PFSK-1 (cell line): ENCODE results near the gene SNAPC3.

Source experiments
- FOXP2 ChIP-seq: optimal IDR thresholded peaks from 2 replicates; pipeline ENCODE3; 2011; ENCODE audit warnings: borderline replicate concordance, control low read depth, inconsistent platforms; ENCODE audit not compliant: insufficient read depth; ENCODE audit errors: extremely low read length, extremely low read depth
- POLR2AphosphoS5 ChIP-seq: IDR thresholded peaks from 2 replicates; pipeline ENCODE4 v1.6.1; 2012; ENCODE audit warnings: low read depth, mild to moderate bottlenecking, control low read depth, low read length, moderate library complexity
- SIN3A ChIP-seq: IDR thresholded peaks from 2 replicates; pipeline ENCODE4 v1.6.1; 2012; ENCODE audit warnings: mild to moderate bottlenecking, low read length, moderate library complexity, borderline replicate concordance; ENCODE audit not compliant: insufficient read depth
- TAF1 ChIP-seq: IDR thresholded peaks from 2 replicates; pipeline ENCODE4 v1.6.1; 2012; ENCODE audit warnings: low read length, control low read depth, borderline replicate concordance; ENCODE audit not compliant: insufficient read depth
- TF ChIP-seq, protein P1 (sequence below), 2 experiments: IDR thresholded peaks; 2 replicates each; pipeline versions ENCODE4 v1.6.1 to v1.8.0; 2011 to 2012; ENCODE audit warnings: low read depth in 2 of 2, low read length in 2 of 2, control low read depth in 1 of 2, inconsistent platforms in 1 of 2, mild to moderate bottlenecking in 1 of 2, moderate library complexity in 1 of 2; ENCODE audit not compliant: insufficient read depth in 1 of 2

The SNAPC3 gene

DNA sequence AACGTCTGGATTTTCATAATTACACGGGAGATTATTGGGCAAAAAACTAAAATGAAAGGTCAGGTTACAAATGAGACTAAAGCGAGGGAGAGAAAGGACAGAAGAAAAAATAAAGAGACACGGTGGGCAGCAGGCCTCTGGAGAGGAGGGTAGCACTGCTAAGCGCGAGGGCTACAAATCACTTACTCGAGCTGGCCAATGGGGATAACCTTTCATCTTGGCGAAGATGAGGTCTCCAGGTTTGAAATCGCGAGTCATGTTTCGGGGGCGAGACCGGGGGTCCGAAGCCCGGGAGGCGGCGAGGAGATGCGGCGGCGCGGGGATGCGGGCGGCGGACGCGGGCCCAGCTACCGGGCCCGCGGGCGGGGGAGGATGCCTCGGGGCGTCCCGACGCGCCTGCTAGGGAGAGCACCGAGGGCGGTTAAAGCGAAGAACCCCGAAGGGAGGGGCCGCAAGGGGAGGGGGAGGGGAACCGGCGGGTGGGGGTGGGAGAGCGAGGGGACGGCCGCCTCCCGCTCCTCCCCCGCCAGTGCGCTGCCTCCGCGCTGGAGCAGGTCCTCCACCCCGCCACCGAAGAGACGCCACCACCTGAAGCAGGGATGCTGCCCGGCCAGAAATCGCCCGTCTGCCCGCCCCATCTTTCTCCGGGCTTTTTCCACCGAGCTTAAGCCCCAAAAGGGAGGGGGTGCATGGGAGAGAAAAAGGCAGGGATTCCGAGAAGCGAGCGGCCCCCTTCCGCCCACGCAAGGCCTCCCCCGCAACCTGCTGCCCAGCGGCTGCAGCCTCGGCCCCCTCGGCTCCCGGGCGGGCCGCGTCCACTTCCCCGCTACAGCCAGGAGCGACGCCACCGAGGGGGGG, 87.5 kb downstream of the SNAPC3 start:
- no peak for TF ChIP-seq TAF1
- TF ChIP-seq, protein P1, sequence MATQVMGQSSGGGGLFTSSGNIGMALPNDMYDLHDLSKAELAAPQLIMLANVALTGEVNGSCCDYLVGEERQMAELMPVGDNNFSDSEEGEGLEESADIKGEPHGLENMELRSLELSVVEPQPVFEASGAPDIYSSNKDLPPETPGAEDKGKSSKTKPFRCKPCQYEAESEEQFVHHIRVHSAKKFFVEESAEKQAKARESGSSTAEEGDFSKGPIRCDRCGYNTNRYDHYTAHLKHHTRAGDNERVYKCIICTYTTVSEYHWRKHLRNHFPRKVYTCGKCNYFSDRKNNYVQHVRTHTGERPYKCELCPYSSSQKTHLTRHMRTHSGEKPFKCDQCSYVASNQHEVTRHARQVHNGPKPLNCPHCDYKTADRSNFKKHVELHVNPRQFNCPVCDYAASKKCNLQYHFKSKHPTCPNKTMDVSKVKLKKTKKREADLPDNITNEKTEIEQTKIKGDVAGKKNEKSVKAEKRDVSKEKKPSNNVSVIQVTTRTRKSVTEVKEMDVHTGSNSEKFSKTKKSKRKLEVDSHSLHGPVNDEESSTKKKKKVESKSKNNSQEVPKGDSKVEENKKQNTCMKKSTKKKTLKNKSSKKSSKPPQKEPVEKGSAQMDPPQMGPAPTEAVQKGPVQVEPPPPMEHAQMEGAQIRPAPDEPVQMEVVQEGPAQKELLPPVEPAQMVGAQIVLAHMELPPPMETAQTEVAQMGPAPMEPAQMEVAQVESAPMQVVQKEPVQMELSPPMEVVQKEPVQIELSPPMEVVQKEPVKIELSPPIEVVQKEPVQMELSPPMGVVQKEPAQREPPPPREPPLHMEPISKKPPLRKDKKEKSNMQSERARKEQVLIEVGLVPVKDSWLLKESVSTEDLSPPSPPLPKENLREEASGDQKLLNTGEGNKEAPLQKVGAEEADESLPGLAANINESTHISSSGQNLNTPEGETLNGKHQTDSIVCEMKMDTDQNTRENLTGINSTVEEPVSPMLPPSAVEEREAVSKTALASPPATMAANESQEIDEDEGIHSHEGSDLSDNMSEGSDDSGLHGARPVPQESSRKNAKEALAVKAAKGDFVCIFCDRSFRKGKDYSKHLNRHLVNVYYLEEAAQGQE (IDR thresholded peaks at IDR 0.05; ENCODE audit: insufficient read depth in 1 of 2, low read depth in 2 of 2, low read length in 2 of 2): no peak
- TF ChIP-seq FOXP2: no peak
- TF ChIP-seq SIN3A: no peak
- no peak for TF ChIP-seq POLR2AphosphoS5

DNA sequence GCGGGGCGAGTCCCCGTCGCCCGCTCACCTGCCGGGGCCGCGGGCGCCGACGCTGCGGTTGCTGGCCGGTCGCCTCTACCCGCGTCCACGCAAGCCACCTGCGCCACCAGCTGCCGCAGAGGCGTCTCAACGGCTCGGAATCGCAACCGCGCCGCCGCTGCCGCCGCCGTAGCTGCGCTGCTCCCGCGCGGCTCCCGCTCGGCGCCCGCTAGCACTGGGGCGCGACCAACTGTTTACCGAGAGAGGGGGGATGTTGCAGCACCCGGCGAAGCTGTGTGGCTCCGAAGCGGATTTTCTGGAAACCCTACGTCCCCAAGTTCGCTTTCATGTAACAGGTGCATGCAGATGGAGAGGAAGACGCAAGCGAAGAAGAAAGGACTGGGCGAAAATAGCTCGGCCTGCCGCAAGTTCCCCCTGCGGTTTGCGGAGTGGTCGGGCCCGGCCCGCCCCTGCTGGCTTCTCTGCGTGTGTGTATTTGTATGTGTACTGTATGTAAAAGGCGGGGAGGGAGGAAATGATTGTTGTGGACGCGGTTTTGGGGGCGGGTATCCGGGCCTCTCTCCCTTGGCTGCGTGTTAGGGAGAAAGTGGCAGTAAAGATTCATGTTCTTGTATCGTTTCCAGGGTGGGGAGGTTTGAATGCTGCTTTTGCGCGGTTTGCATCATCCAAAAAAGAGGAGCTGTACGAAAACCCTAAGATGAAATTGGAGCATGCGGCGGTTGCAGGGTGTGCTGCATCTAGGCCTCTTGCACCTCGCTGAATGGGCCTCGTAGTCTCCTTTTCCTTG, 88.3 kb downstream of the SNAPC3 start, which contains the start of gene PSIP1:
Gene PSIP1, minus strand, starts transcription at position 182 of the 787 bp plus-strand sequence. CDS start 782 bp downstream, outside the sequence.
- TF ChIP-seq, protein P1 (IDR thresholded peaks at IDR 0.05; ENCODE audit: insufficient read depth in 1 of 2, low read depth in 2 of 2, low read length in 2 of 2): 0 out of 4 replicates have a peak, but pooled peaks of 1 of the 2 experiments have one; percentile 37
- TF ChIP-seq TAF1 (peak; percentile 86), FOXP2 (peak; percentile 83), SIN3A (no peak), POLR2AphosphoS5 (peak; percentile 85)
